Adrenal gland (tissue), 5 donors: ENCODE measurements around the gene DOCK4.

Source experiments
- POLR2A ChIP-seq, 2 donors: fragments of 450-650 bp; IDR thresholded peaks; one replicate each; pipeline ENCODE4 v1.6.1; 2017; ENCODE audit warnings: antibody characterized with exemption in 2 of 2, mild to moderate bottlenecking in 2 of 2, moderate library complexity in 1 of 2
- TF ChIP-seq, protein P1 (sequence below), 6 experiments: fragments of 450-650 bp in 4 of 6; fragments of 200-600 bp in 2 of 6; sonication (generic) in 1 of 6; IDR thresholded peaks; 1 replicate in 5 of 6; 2 replicates in 1 of 6; pipeline versions ENCODE4 v1.5.1 to v1.8.0; 2016 to 2021; ENCODE audit warnings: antibody characterized with exemption in 6 of 6, mild to moderate bottlenecking in 2 of 6, moderate library complexity in 1 of 6
- donor health status: DM: no; HTN: no; CAD: no.

GRCh38 chr7:112031689-112032088 is 174.5 kb downstream of the DOCK4 start:
- TF ChIP-seq, protein P1, sequence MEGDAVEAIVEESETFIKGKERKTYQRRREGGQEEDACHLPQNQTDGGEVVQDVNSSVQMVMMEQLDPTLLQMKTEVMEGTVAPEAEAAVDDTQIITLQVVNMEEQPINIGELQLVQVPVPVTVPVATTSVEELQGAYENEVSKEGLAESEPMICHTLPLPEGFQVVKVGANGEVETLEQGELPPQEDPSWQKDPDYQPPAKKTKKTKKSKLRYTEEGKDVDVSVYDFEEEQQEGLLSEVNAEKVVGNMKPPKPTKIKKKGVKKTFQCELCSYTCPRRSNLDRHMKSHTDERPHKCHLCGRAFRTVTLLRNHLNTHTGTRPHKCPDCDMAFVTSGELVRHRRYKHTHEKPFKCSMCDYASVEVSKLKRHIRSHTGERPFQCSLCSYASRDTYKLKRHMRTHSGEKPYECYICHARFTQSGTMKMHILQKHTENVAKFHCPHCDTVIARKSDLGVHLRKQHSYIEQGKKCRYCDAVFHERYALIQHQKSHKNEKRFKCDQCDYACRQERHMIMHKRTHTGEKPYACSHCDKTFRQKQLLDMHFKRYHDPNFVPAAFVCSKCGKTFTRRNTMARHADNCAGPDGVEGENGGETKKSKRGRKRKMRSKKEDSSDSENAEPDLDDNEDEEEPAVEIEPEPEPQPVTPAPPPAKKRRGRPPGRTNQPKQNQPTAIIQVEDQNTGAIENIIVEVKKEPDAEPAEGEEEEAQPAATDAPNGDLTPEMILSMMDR (IDR thresholded peaks at IDR 0.05), result no peak
- no peak for TF ChIP-seq POLR2A (IDR thresholded peaks at IDR 0.05)
